DMS114 treated with DMSO at 0.1 percent for 48 hours (cell line): ENCODE measurements around the gene UBAC2.
"Not testable (repeated sequence)": the region's sequence is repeated elsewhere in the genome, so short reads cannot be mapped to it uniquely, and the experiment has no call there.

ENCODE experiments used
- DNase-seq: peaks from one replicate; lab custom pipeline; 2025; ENCODE audit not compliant: unreplicated experiment; lab: John Stamatoyannopoulos, UW

UBAC2 gene

GRCh38 chr13:99182439-99182838 lies 18.2 kb upstream of the UBAC2 start:
- no peak for DNase-seq

- DNase-seq, result no peak
Observed at GRCh38 chr13:99185606-99186005, 15.0 kb upstream of the UBAC2 start.

- DNase-seq, result no peak
Observed at GRCh38 chr13:99190147-99190985, 10.3 kb upstream of the UBAC2 start.

- no peak for DNase-seq
Observed at GRCh38 chr13:99191336-99191899, 9.2 kb upstream of the UBAC2 start.

GRCh38 chr13:99191900-99192399 lies 8.7 kb upstream of the UBAC2 start:
- DNase-seq, result no peak

GRCh38 chr13:99192480-99192879 lies 8.2 kb upstream of the UBAC2 start:
- no peak for DNase-seq

GRCh38 chr13:99193152-99193551 lies 7.5 kb upstream of the UBAC2 start:
- no peak for DNase-seq

- DNase-seq, result no peak
Observed at GRCh38 chr13:99196466-99197116, 4.1 kb upstream of the UBAC2 start.

GRCh38 chr13:99197117-99197651 lies 3.5 kb upstream of the UBAC2 start:
- no peak for DNase-seq

GRCh38 chr13:99199541-99200431 lies 868 bp upstream of the UBAC2 start:
- DNase-seq, result no peak

- no peak for DNase-seq
Observed at GRCh38 chr13:99203601-99204579, 3.2 kb downstream of the UBAC2 start.

- no peak for DNase-seq
Observed at GRCh38 chr13:99205621-99206220, 5.1 kb downstream of the UBAC2 start.

GRCh38 chr13:99206226-99206625 lies 5.6 kb downstream of the UBAC2 start:
- no peak for DNase-seq

- DNase-seq, result no peak
Observed at GRCh38 chr13:99206873-99207272, 6.2 kb downstream of the UBAC2 start.

- no peak for DNase-seq
Observed at GRCh38 chr13:99207511-99207910, 6.9 kb downstream of the UBAC2 start.

GRCh38 chr13:99208185-99208584 lies 7.5 kb downstream of the UBAC2 start:
- no peak for DNase-seq

- no peak for DNase-seq
Observed at GRCh38 chr13:99208845-99209527, 8.3 kb downstream of the UBAC2 start.

GRCh38 chr13:99210627-99211026 lies 10.0 kb downstream of the UBAC2 start:
- not testable (repeated sequence) for DNase-seq
